Osteoblast (primary cell): ENCODE measurements around the gene FKBP1A. TPM values are rescaled to one million over a fixed set of nuclear protein-coding genes. Genes with fewer than 3 reads are reported as not detected.

Experiments
- DNase-seq: peaks from one replicate; pipeline ENCODE4 v3.0.0; 2011; ENCODE audit warnings: low spot score, mixed read lengths; ENCODE audit not compliant: insufficient read length; ENCODE audit errors: missing footprints
- H2AFZ ChIP-seq: 2 replicates; pipeline ENCODE4 v1.6.0; 2011; ENCODE audit warnings: mild to moderate bottlenecking, low read length
- H3K27ac ChIP-seq: 2 replicates; pipeline ENCODE4 v1.5.1; 2011; ENCODE audit warnings: mild to moderate bottlenecking, low read depth, low read length, moderate library complexity
- H3K27me3 ChIP-seq: 2 replicates; pipeline ENCODE4 v1.6.0; 2012; ENCODE audit warnings: mild to moderate bottlenecking, control low read depth, inconsistent platforms, low read length, moderate library complexity; ENCODE audit not compliant: insufficient read depth
- H3K36me3 ChIP-seq: 2 replicates; pipeline ENCODE4 v1.5.1; 2011; ENCODE audit warnings: mild to moderate bottlenecking, low read length, control low read depth, moderate library complexity; ENCODE audit not compliant: insufficient read depth
- H3K4me1 ChIP-seq: 2 replicates; pipeline ENCODE4 v1.5.1; 2011; ENCODE audit warnings: mild to moderate bottlenecking, low read length, control low read depth, moderate library complexity; ENCODE audit not compliant: insufficient read depth
- H3K4me2 ChIP-seq: 2 replicates; pipeline ENCODE4 v1.6.0; 2011; ENCODE audit warnings: mild to moderate bottlenecking, low read length; ENCODE audit not compliant: insufficient read depth
- H3K4me3 ChIP-seq: fragments of 200-600 bp; sonication (generic); 3 replicates; pipeline ENCODE4 v1.5.1; 2012; ENCODE audit warnings: mild to moderate bottlenecking, low read length, inconsistent platforms; ENCODE audit not compliant: insufficient read depth
- H3K79me2 ChIP-seq: 2 replicates; pipeline ENCODE4 v1.6.0; 2012; ENCODE audit warnings: mild to moderate bottlenecking, low read length, control low read depth, inconsistent platforms; ENCODE audit not compliant: insufficient read depth
- H3K9me3 ChIP-seq: 2 replicates; pipeline ENCODE4 v1.5.1; 2011; ENCODE audit warnings: low read depth, low read length, control low read depth
- H4K20me1 ChIP-seq: 2 replicates; pipeline ENCODE4 v1.6.0; 2012; ENCODE audit warnings: mild to moderate bottlenecking, low read length, control low read depth; ENCODE audit not compliant: insufficient read depth
- total RNA-seq: library from RNA; depleted of rRNA; stranded (reverse); fragments of >200 nt; gene quantifications from 2 replicates; pipeline ENCODE4 v1.2.3, GENCODE V29; 2012
- TF ChIP-seq, protein P1 (sequence below): IDR thresholded peaks from 2 replicates; pipeline ENCODE4 v1.5.1; 2011; ENCODE audit warnings: mild to moderate bottlenecking, low read depth, low read length, moderate library complexity; ENCODE audit errors: extremely low read depth

Gene FKBP1A
- total RNA-seq, 1 donor = 154 TPM

DNA sequence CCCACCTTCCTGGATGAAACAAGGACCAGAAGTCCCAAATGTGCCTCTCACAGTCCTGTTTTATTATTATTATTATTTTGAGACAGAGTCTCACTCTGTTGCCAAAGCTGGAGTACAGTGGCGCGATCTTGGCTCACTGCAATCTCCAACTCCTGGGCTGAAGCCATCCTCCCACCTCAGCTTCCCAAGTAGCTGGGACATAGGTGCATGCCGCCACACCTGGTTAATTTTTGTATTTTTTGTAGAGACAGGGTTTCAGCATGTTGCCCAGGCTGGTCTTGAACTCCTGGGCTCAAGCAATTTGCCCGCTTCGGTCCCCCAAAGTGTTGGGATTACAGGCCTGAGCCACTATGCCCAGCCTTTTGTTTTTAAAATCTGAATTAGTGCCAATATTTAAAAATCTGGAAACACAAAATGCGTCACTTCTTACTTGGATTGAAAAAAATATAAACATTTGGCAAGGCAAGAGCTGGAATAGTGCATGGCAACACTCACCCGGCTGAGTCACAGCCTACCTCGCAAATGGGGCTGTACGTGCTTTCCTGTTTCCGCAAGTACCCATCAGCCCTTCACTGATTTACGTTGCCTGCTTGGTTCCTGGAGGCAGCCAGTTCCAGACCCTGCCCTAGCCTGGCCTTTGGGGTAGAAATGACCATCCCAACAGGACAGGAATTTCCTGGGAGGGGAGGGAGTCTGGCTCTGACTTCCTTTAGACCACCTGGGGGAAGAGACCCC lies 70.2 kb downstream of the FKBP1A start:
- DNase-seq = peak; percentile 96
- H3K27ac ChIP-seq = peak overlapping the region; percentile 100
- H3K27me3 ChIP-seq = no peaks in the 10 kb centered on the region
- no peaks in the 10 kb centered on the region for H3K9me3 ChIP-seq
- H3K4me3 ChIP-seq = peak overlapping the region; percentile 39
- H4K20me1 ChIP-seq = peaks cover 8% of the 10 kb centered on the region
- no peaks in the 10 kb centered on the region for H3K36me3 ChIP-seq
- H3K4me2 ChIP-seq = peak overlapping the region; percentile 65
- TF ChIP-seq, protein P1, sequence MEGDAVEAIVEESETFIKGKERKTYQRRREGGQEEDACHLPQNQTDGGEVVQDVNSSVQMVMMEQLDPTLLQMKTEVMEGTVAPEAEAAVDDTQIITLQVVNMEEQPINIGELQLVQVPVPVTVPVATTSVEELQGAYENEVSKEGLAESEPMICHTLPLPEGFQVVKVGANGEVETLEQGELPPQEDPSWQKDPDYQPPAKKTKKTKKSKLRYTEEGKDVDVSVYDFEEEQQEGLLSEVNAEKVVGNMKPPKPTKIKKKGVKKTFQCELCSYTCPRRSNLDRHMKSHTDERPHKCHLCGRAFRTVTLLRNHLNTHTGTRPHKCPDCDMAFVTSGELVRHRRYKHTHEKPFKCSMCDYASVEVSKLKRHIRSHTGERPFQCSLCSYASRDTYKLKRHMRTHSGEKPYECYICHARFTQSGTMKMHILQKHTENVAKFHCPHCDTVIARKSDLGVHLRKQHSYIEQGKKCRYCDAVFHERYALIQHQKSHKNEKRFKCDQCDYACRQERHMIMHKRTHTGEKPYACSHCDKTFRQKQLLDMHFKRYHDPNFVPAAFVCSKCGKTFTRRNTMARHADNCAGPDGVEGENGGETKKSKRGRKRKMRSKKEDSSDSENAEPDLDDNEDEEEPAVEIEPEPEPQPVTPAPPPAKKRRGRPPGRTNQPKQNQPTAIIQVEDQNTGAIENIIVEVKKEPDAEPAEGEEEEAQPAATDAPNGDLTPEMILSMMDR = no peak
- peak overlapping the region; percentile 85 for H2AFZ ChIP-seq
- peaks cover 54% of the 10 kb centered on the region for H3K4me1 ChIP-seq
- H3K79me2 ChIP-seq = peaks cover 13% of the 10 kb centered on the region

DNA sequence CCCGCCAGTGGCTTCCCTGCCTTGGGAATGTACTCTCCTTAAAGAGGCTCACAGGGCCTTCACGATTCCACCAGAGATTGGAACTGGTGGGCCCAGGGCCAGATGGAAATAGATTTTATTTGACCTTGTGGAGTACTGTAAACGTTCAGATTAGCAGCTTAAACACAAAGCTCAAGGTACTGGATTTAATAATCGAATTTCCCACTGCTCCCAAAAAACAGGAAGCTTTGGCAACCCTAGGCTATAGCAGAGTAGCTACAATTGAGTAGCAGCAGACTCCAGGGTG lies 71.3 kb downstream of the FKBP1A start:
- Histone ChIP-seq H4K20me1 (peaks cover 4% of the 10 kb centered on the region), H3K27me3 (no peaks in the 10 kb centered on the region), H2AFZ (no peak overlapping the region), H3K9me3 (no peaks in the 10 kb centered on the region), H3K4me3 (no peak overlapping the region), H3K79me2 (peaks cover 7% of the 10 kb centered on the region), H3K36me3 (no peaks in the 10 kb centered on the region), H3K27ac (no peak overlapping the region), H3K4me2 (no peak overlapping the region), H3K4me1 (peaks cover 44% of the 10 kb centered on the region)
- TF ChIP-seq, protein P1 = no peak
- peak; percentile 17 for DNase-seq

DNA sequence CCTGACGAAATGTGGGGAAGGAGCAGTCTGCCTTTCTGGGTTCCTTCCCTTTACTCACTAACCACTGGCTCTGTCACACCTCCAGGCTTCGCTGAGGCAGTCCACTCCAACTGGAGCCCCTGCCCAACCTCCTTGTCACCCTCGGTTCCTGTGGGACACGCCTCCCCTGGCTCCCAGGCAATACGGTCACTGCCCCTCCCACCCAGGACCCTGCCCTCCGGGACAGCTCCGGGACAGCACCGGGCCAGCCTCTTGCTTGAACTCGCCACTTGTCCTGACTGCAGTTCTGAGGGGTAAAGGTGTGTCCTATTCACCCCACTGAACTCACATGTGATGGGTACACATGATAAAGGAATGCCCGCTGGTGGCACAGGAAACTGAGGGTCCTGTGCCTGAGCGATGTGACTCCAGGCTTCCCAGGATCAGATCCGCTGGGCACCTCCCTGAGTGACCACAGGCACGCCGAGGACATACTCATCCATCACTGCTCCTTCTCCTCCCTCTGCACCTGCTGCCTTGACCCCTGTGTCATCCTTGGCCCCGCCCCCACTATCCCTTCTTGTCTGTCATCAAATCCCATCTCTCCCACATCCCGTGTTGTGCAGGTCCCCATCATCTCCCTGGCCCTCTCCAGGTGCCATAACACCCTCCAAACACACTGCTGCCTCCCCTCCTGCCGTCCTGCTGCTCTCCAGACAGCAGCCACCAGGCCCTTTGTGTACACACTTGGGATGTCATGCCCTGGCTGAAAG lies 71.8 kb downstream of the FKBP1A start:
- Histone ChIP-seq H2AFZ (no peak overlapping the region), H3K79me2 (peaks cover 2% of the 10 kb centered on the region), H3K27me3 (no peaks in the 10 kb centered on the region), H3K4me1 (peaks cover 39% of the 10 kb centered on the region), H3K4me2 (no peak overlapping the region), H4K20me1 (no peaks in the 10 kb centered on the region), H3K27ac (no peak overlapping the region), H3K4me3 (no peak overlapping the region), H3K9me3 (no peaks in the 10 kb centered on the region), H3K36me3 (no peaks in the 10 kb centered on the region)
- DNase-seq = peak; percentile 37
- TF ChIP-seq, protein P1 = no peak

DNA sequence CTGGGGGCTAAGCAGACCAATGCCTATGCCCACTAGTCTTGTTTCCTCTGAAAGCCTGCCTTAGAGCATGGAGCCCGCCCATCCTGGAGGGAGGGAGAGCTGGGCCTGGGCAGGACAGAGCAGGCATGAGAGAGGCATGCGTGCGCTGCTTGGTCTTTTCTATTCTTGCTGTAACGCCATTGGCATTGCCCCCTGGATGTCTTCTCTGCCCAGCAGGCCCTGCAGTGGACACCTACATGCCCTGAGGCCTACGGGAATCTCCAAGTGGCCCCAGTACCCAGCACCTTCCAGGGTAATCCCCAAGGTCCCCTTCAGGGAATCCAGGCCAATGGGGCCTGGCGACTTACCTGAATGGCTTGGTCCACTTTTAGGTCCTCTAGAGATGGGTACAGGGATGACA lies 72.8 kb downstream of the FKBP1A start:
- H3K4me2 ChIP-seq = no peak overlapping the region
- H2AFZ ChIP-seq = no peak overlapping the region
- TF ChIP-seq, protein P1 = no peak
- no peak overlapping the region for H3K4me3 ChIP-seq
- H3K27me3 ChIP-seq = no peaks in the 10 kb centered on the region
- no peaks in the 10 kb centered on the region for H3K36me3 ChIP-seq
- no peak overlapping the region for H3K27ac ChIP-seq
- H3K4me1 ChIP-seq = peaks cover 34% of the 10 kb centered on the region
- H4K20me1 ChIP-seq = no peaks in the 10 kb centered on the region
- no peaks in the 10 kb centered on the region for H3K9me3 ChIP-seq
- peak; percentile 13 for DNase-seq
- H3K79me2 ChIP-seq = no peaks in the 10 kb centered on the region
